Neural progenitor cell (in vitro differentiated cells): ENCODE data around the gene PEAR1. TPM values are rescaled to one million over a fixed set of nuclear protein-coding genes. Genes with fewer than 3 reads are reported as not detected.

Experiments used
- DNase-seq: peaks from one replicate; pipeline ENCODE4 v3.0.0-alpha.2; 2016; ENCODE audit warnings: low spot score
- H2AFZ ChIP-seq: fragments of 200-600 bp; sonication (generic); replicated peaks from 2 replicates; pipeline ENCODE4 v1.6.1; 2016; ENCODE audit warnings: antibody characterized with exemption
- H3F3A ChIP-seq: fragments of 200-600 bp; sonication (generic); 2 replicates; pipeline ENCODE4 v1.6.1; 2016; ENCODE audit warnings: antibody characterized with exemption, low read depth
- H3K27ac ChIP-seq: fragments of 200-600 bp; sonication (generic); 2 replicates; pipeline ENCODE4 v1.5.1; 2016; ENCODE audit warnings: mild to moderate bottlenecking
- H3K27me3 ChIP-seq: fragments of 200-600 bp; sonication (generic); 2 replicates; pipeline ENCODE4 v1.6.1; 2016; ENCODE audit warnings: mild to moderate bottlenecking, moderate library complexity
- H3K36me3 ChIP-seq: fragments of 200-600 bp; sonication (generic); 2 replicates; pipeline ENCODE4 v1.5.1; 2016
- H3K4me1 ChIP-seq: fragments of 200-600 bp; sonication (generic); 2 replicates; pipeline ENCODE4 v1.6.1; 2016; ENCODE audit warnings: mixed run types
- H3K4me2 ChIP-seq: fragments of 200-600 bp; sonication (generic); 2 replicates; pipeline ENCODE4 v1.6.1; 2016
- H3K4me3 ChIP-seq: fragments of 200-600 bp; sonication (generic); 2 replicates; pipeline ENCODE4 v1.5.1; 2016
- H3K79me2 ChIP-seq: fragments of 200-600 bp; sonication (generic); 2 replicates; pipeline ENCODE4 v1.6.1; 2016; ENCODE audit warnings: low read depth
- H3K9ac ChIP-seq: fragments of 200-600 bp; sonication (generic); 2 replicates; pipeline ENCODE4 v1.6.1; 2016
- H3K9me3 ChIP-seq: fragments of 200-600 bp; sonication (generic); 2 replicates; pipeline ENCODE4 v1.5.1; 2016; ENCODE audit warnings: low read depth
- H4K20me1 ChIP-seq: fragments of 200-600 bp; sonication (generic); 2 replicates; pipeline ENCODE4 v1.6.1; 2016; ENCODE audit warnings: low read depth
- H3K27ac Mint-ChIP-seq: 3 replicates; pipeline ENCODE4 v1.8.0; 2021; ENCODE audit warnings: mixed read lengths
- H3K27me3 Mint-ChIP-seq: 2 replicates; pipeline ENCODE4 v1.8.0; 2022; ENCODE audit warnings: low read depth, mild to moderate bottlenecking, inconsistent platforms, moderate library complexity, mixed read lengths; ENCODE audit not compliant: insufficient read depth
- H3K36me3 Mint-ChIP-seq: 3 replicates; pipeline ENCODE4 v1.8.0; 2021; ENCODE audit warnings: mixed read lengths
- H3K4me1 Mint-ChIP-seq: 3 replicates; pipeline ENCODE4 v1.8.0; 2021; ENCODE audit warnings: mixed read lengths
- H3K4me3 Mint-ChIP-seq: 3 replicates; pipeline ENCODE4 v1.8.0; 2021; ENCODE audit warnings: mild to moderate bottlenecking, moderate library complexity, mixed read lengths
- H3K9me3 Mint-ChIP-seq: 3 replicates; pipeline ENCODE4 v1.8.0; 2020; ENCODE audit warnings: mixed read lengths
- EZH2 ChIP-seq: fragments of 200-600 bp; sonication (generic); IDR thresholded peaks from 2 replicates; pipeline ENCODE4 v1.6.1; 2017; ENCODE audit warnings: antibody characterized with exemption, mild to moderate bottlenecking, moderate library complexity
- EZH2phosphoT487 ChIP-seq: fragments of 200-600 bp; sonication (generic); IDR thresholded peaks from 2 replicates; pipeline ENCODE4 v1.6.1; 2017; ENCODE audit warnings: antibody characterized with exemption
- total RNA-seq: library from RNA; depleted of rRNA; stranded (reverse); fragments of >200 nt; gene quantifications from 2 replicates; pipeline ENCODE4 v1.2.3, GENCODE V29; 2015; ENCODE audit warnings: low replicate concordance
- TF ChIP-seq, protein P1 (sequence below): fragments of 200-600 bp; sonication (generic); IDR thresholded peaks from 2 replicates; pipeline ENCODE4 v1.5.1; 2017; ENCODE audit warnings: antibody characterized with exemption, mild to moderate bottlenecking

Gene PEAR1
- total RNA-seq, 1 donor from 2014 or later, result not detected

DNA sequence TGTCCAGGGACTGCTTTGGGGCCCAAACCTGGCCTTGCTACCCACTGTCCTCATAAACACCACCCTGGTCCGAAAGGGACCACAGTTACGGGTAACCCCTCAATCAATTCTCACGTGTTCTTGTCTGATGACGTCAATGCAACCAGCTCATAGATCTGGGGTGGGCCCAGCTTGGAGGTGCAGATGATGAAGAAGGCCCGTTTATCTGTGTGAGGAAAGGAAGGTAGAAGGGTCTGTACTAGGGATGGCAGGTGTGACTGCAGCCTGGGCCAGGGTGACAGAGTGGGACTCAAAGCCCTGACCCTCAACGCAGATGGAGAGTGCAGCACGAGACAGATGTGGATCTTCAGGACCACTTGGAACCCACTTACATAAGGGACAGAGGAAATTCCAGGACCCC, 49.1 kb downstream of the PEAR1 start:
- Histone ChIP-seq H3K27me3 (no peaks in the 10 kb centered on the region), H3K4me1 (no peaks in the 10 kb centered on the region), H3K36me3 (no peaks in the 10 kb centered on the region), H3K4me3 (no peak overlapping the region), H3K79me2 (no peaks in the 10 kb centered on the region), H3K9me3 (no peaks in the 10 kb centered on the region), H3F3A (no peaks in the 10 kb centered on the region), H3K27ac (no peak overlapping the region), H4K20me1 (no peaks in the 10 kb centered on the region), H3K9ac (no peak overlapping the region), H2AFZ (no peak overlapping the region), H3K4me2 (no peak overlapping the region)
- TF ChIP-seq, protein P1, sequence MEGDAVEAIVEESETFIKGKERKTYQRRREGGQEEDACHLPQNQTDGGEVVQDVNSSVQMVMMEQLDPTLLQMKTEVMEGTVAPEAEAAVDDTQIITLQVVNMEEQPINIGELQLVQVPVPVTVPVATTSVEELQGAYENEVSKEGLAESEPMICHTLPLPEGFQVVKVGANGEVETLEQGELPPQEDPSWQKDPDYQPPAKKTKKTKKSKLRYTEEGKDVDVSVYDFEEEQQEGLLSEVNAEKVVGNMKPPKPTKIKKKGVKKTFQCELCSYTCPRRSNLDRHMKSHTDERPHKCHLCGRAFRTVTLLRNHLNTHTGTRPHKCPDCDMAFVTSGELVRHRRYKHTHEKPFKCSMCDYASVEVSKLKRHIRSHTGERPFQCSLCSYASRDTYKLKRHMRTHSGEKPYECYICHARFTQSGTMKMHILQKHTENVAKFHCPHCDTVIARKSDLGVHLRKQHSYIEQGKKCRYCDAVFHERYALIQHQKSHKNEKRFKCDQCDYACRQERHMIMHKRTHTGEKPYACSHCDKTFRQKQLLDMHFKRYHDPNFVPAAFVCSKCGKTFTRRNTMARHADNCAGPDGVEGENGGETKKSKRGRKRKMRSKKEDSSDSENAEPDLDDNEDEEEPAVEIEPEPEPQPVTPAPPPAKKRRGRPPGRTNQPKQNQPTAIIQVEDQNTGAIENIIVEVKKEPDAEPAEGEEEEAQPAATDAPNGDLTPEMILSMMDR, result no peak
- TF ChIP-seq EZH2phosphoT487, result no peak
- no peak for TF ChIP-seq EZH2
- DNase-seq, result no peak
- peaks cover 6% of the 10 kb centered on the region for H3K27me3 Mint-ChIP-seq
- H3K9me3 Mint-ChIP-seq, result no peaks in the 10 kb centered on the region
- H3K4me1 Mint-ChIP-seq, result no peaks in the 10 kb centered on the region
- peaks cover 61% of the 10 kb centered on the region for H3K36me3 Mint-ChIP-seq
- no peak overlapping the region for H3K27ac Mint-ChIP-seq
- no peak overlapping the region for H3K4me3 Mint-ChIP-seq

DNA sequence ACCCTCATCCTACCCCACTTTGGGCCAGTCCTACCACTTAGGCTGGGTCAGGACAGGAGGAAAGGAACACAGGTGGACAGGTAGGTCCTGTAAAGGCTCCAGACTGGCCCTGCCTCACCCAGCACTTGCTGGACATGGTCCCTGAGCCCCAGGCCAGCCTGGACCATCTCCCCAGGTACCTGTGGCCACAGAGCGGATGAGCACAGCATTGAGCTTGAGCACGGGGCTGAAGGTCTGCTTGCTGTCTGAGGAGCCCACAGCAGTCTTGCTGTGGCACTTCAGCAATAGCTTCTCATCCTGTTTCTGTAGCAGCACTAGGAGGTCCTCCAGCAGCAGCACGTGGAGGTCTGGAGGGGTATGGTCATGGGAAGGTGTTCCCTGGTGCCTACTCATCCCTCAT, 50.2 kb downstream of the PEAR1 start:
- Histone ChIP-seq H3K27me3 (no peaks in the 10 kb centered on the region), H3K27ac (no peak overlapping the region), H3K9ac (no peak overlapping the region), H3F3A (no peaks in the 10 kb centered on the region), H3K4me3 (no peak overlapping the region), H3K4me1 (no peaks in the 10 kb centered on the region), H2AFZ (no peak overlapping the region), H3K79me2 (no peaks in the 10 kb centered on the region), H3K4me2 (no peak overlapping the region), H3K9me3 (no peaks in the 10 kb centered on the region), H4K20me1 (no peaks in the 10 kb centered on the region), H3K36me3 (no peaks in the 10 kb centered on the region)
- no peak overlapping the region for H3K4me3 Mint-ChIP-seq
- no peak for DNase-seq
- TF ChIP-seq EZH2, result no peak
- TF ChIP-seq, protein P1, result no peak
- no peak for TF ChIP-seq EZH2phosphoT487
- no peaks in the 10 kb centered on the region for H3K9me3 Mint-ChIP-seq
- H3K36me3 Mint-ChIP-seq, result peaks cover 66% of the 10 kb centered on the region
- no peak overlapping the region for H3K27ac Mint-ChIP-seq
- no peaks in the 10 kb centered on the region for H3K4me1 Mint-ChIP-seq
- H3K27me3 Mint-ChIP-seq, result peaks cover 5% of the 10 kb centered on the region

DNA sequence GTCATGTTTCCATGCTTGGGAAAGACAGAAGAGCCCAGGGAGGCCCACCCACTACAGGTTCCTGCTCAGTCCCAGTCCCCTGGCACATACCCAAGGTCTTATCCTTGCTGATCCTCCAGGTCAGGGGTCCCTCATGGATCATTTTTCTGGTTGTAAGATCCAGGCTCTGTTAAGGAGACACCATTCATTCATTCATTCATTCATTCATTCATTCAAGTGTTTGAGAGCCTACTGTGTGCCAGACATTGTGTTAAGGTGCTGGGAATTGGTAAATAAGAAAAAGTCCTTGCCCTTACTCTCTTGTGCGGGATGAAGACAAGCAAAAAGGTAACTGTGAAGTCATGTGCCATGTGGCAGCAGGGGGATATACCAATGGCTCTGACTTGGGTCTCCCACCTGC, 50.8 kb downstream of the PEAR1 start:
- H2AFZ ChIP-seq, result no peak overlapping the region
- no peaks in the 10 kb centered on the region for H3K36me3 ChIP-seq
- Mint-ChIP-seq H3K27ac (no peak overlapping the region), H3K36me3 (peaks cover 66% of the 10 kb centered on the region), H3K27me3 (peaks cover 3% of the 10 kb centered on the region), H3K4me3 (no peak overlapping the region), H3K9me3 (no peaks in the 10 kb centered on the region), H3K4me1 (no peaks in the 10 kb centered on the region)
- no peak overlapping the region for H3K27ac ChIP-seq
- TF ChIP-seq EZH2phosphoT487, result no peak
- TF ChIP-seq EZH2, result no peak
- TF ChIP-seq, protein P1, result no peak
- H3F3A ChIP-seq, result peaks cover 2% of the 10 kb centered on the region
- H4K20me1 ChIP-seq, result peaks cover 3% of the 10 kb centered on the region
- H3K9me3 ChIP-seq, result no peaks in the 10 kb centered on the region
- H3K4me3 ChIP-seq, result no peak overlapping the region
- peaks cover 4% of the 10 kb centered on the region for H3K4me1 ChIP-seq
- no peak for DNase-seq
- H3K9ac ChIP-seq, result no peak overlapping the region
- no peaks in the 10 kb centered on the region for H3K27me3 ChIP-seq
- H3K79me2 ChIP-seq, result no peaks in the 10 kb centered on the region
- no peak overlapping the region for H3K4me2 ChIP-seq
